WERI-Rb-1 (cell line): ENCODE data around the gene AKAP8L.

Experiments
- DNase-seq: peaks from one replicate; pipeline ENCODE4 v3.0.0-alpha.2; 2020
- H3K27ac ChIP-seq: fragments of 250-450 bp; sonication (Bioruptor Pico); 2 replicates; pipeline ENCODE4 v1.5.1; 2020; ENCODE audit warnings: mild to moderate bottlenecking, moderate library complexity
- H3K27me3 ChIP-seq: fragments of 250-450 bp; sonication (Bioruptor Pico); 2 replicates; pipeline ENCODE4 v1.5.1; 2021; ENCODE audit warnings: mild to moderate bottlenecking, low read depth, moderate library complexity; ENCODE audit not compliant: insufficient read depth, severe bottlenecking
- H3K36me3 ChIP-seq: fragments of 250-450 bp; sonication (Bioruptor Pico); 2 replicates; pipeline ENCODE4 v1.5.1; 2020; ENCODE audit warnings: mild to moderate bottlenecking, moderate library complexity
- H3K4me3 ChIP-seq: 2 replicates; pipeline ENCODE4 v1.5.1; 2011; ENCODE audit warnings: low read depth, mild to moderate bottlenecking, control low read depth, low read length
- H3K9me3 ChIP-seq: fragments of 250-450 bp; sonication (Bioruptor Pico); 2 replicates; pipeline ENCODE4 v1.5.1; 2021; ENCODE audit warnings: mild to moderate bottlenecking, moderate library complexity; ENCODE audit not compliant: severe bottlenecking
- TF ChIP-seq, protein P1 (sequence below): IDR thresholded peaks from 2 replicates; pipeline ENCODE4 v1.5.1; 2011; ENCODE audit warnings: low read depth, mild to moderate bottlenecking, control low read depth, inconsistent platforms, low read length

AKAP8L gene

GRCh38 chr19:15441317-15441716, 22.5 kb upstream of the AKAP8L start:
- Histone ChIP-seq H3K27me3 (no peaks in the 10 kb centered on the region), H3K4me3 (no peak overlapping the region), H3K36me3 (no peaks in the 10 kb centered on the region), H3K27ac (no peak overlapping the region), H3K9me3 (no peaks in the 10 kb centered on the region)
- no peak for DNase-seq
- TF ChIP-seq, protein P1, sequence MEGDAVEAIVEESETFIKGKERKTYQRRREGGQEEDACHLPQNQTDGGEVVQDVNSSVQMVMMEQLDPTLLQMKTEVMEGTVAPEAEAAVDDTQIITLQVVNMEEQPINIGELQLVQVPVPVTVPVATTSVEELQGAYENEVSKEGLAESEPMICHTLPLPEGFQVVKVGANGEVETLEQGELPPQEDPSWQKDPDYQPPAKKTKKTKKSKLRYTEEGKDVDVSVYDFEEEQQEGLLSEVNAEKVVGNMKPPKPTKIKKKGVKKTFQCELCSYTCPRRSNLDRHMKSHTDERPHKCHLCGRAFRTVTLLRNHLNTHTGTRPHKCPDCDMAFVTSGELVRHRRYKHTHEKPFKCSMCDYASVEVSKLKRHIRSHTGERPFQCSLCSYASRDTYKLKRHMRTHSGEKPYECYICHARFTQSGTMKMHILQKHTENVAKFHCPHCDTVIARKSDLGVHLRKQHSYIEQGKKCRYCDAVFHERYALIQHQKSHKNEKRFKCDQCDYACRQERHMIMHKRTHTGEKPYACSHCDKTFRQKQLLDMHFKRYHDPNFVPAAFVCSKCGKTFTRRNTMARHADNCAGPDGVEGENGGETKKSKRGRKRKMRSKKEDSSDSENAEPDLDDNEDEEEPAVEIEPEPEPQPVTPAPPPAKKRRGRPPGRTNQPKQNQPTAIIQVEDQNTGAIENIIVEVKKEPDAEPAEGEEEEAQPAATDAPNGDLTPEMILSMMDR: no peak

DNA sequence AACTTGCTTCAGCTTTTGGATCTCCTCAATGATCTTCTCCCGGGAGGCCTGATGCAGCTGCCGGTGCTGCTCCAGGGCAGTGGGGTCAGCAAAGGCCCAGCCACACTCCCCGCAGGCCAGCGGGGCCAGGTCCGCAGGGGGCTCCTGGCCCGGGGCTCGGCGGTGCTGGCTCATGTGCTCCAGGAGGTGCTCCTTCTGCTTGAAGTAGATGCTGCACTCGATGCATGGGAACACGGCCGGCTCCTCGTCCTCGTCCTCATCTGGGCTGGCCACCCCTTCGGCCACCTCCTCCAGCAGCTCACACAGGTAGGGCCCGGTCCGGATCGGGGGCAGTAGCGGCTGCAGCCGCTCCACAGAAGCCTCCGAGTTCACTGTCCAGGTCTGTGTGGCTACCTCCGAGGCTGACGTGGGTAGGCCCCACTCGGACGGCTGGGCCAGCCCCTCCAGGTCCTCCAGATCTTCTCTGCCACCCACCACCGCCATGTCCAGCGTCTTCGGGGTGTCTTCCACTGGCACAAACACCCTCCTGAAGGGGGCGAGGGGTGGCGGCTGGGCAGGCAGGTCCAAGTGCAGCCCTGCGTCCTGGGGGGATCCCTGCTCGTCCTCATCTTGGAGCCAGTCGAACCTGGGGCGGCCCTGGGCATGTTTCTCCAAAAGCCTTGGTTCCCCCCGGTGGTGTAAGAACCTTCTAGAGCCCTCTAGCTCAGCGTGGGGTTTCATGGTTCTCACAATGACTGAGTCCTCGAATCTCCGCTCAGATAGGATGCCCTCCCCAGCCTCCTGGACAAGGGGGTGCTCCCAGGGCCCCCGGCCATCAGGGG, 21.2 kb upstream of the AKAP8L start:
- H3K36me3 ChIP-seq: no peaks in the 10 kb centered on the region
- no peaks in the 10 kb centered on the region for H3K27me3 ChIP-seq
- H3K4me3 ChIP-seq: no peak overlapping the region
- H3K9me3 ChIP-seq: no peaks in the 10 kb centered on the region
- TF ChIP-seq, protein P1: no peak
- H3K27ac ChIP-seq: no peak overlapping the region
- DNase-seq: no peak

GRCh38 chr19:15439078-15439799, 20.5 kb upstream of the AKAP8L start:
- no peaks in the 10 kb centered on the region for H3K9me3 ChIP-seq
- no peaks in the 10 kb centered on the region for H3K27me3 ChIP-seq
- no peaks in the 10 kb centered on the region for H3K36me3 ChIP-seq
- H3K4me3 ChIP-seq: no peak overlapping the region
- no peak for DNase-seq
- TF ChIP-seq, protein P1: no peak
- no peak overlapping the region for H3K27ac ChIP-seq

DNA sequence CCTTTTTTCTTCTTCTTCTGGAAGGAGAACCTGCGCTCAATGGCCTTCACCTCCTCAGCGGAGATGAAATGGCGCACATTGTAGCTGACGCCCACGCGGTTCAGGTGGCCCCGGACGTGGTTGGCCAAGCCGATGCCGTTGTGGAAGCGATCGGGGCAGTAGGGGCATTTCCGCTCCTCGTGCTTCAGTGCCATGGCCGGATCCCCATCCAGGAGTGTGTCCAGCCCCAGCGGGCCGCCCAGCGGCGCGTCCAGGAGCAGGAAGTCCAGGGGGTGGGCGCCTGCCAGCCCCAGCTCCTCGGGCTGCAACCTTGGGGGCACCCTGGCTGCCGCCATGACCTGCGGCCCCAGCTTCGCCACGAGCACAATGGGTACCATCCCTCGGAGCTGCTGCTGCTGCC, 19.8 kb upstream of the AKAP8L start:
- Histone ChIP-seq H3K27ac (no peak overlapping the region), H3K9me3 (no peaks in the 10 kb centered on the region), H3K4me3 (no peak overlapping the region), H3K27me3 (no peaks in the 10 kb centered on the region), H3K36me3 (no peaks in the 10 kb centered on the region)
- DNase-seq: no peak
- TF ChIP-seq, protein P1: no peak

DNA sequence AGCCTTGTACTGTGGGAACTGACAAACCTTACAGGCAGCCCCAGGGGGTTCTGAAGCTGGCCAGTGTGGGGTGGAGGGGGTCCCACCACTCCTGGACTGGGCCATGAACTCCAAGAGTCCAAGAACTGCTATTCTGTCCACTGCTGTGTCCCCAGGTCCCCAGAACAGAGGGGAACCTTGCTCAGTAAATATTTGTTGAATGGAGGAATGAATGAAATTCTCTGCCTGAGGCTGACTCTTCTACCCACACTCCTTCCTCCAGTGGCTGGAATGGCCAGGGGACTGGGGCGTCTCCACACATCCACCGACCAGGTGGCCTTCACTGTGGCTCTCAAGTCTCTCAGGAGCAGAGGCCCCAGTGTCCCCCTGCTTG, 19.3 kb upstream of the AKAP8L start:
- Histone ChIP-seq H3K4me3 (no peak overlapping the region), H3K9me3 (no peaks in the 10 kb centered on the region), H3K27me3 (no peaks in the 10 kb centered on the region), H3K36me3 (no peaks in the 10 kb centered on the region), H3K27ac (no peak overlapping the region)
- TF ChIP-seq, protein P1: no peak
- no peak for DNase-seq
